ENCODE results near the gene TNIP1.
A peak's percentile ranks its signal among the peaks of the same experiment; 100 is the strongest.

The TNIP1 gene

DNA sequence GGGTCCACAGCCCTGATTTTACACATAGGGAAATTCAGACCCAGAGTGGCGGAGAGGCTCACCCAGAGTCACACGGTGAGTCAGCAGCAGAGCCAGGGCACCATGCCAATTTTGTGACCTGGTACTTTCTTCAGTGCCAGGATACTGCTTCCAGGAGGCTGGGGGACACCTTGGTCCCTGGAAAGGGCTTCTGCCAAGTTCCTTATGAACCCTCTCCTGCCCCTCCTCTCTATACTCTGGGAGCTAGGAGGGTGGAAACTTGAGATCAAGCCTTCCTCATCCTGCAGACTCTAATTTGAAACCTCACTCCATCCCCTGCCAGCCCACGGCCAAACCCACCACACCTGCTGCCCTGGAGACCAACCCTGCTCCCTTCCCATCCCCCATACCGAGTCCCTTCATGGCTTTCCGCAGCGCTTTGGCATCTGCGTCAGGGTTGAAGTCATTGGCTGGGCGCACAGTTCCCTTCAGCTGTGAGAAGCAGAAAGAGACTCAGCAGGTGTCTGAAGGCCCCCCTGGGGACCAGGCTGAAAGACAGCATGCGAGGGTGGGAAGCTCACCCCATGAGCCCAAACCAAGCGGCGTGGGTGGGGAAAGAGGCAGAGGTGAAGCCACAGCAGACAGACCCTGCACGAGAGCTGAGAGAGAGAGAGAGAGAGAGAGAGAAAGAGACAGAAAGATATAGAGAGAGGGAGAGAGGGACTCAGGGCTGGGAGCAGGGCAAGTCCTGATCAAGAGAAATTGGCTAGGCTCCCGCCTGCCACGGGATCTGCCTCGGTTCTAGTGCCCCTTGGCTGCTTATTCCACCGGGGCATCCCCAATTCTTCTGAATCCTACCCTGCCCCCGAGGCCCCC lies 43.3 kb upstream of the TNIP1 start:
- no peak overlapping the region for H3K4me3 ChIP-seq (ENCODE audit: low read depth, low read length)
- DNase-seq (ENCODE audit: low read depth): peak; percentile 13
- TF ChIP-seq, protein P1, sequence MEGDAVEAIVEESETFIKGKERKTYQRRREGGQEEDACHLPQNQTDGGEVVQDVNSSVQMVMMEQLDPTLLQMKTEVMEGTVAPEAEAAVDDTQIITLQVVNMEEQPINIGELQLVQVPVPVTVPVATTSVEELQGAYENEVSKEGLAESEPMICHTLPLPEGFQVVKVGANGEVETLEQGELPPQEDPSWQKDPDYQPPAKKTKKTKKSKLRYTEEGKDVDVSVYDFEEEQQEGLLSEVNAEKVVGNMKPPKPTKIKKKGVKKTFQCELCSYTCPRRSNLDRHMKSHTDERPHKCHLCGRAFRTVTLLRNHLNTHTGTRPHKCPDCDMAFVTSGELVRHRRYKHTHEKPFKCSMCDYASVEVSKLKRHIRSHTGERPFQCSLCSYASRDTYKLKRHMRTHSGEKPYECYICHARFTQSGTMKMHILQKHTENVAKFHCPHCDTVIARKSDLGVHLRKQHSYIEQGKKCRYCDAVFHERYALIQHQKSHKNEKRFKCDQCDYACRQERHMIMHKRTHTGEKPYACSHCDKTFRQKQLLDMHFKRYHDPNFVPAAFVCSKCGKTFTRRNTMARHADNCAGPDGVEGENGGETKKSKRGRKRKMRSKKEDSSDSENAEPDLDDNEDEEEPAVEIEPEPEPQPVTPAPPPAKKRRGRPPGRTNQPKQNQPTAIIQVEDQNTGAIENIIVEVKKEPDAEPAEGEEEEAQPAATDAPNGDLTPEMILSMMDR (IDR thresholded peaks at IDR 0.05; ENCODE audit: control insufficient read depth, extremely low read depth, insufficient read depth): no peak

DNA sequence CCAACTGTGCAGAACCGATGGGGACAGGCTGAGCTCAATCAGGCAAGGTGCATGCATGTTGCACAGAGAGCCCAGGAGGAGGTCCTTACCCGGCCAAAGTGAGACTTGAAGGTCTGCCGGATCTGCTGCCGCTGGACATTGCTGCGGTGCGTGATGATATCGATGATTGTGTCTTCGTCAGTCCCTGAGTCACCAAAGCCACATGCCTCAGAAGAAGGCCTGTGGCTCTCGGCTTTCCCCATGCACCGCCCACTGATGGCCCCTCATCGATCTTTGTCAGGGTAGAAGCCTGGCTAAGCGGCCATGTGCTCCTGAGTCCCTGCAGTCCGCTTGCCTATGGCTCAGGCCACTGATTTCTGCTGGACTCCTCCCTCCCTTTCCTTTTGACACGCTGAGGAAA lies 42.0 kb upstream of the TNIP1 start:
- TF ChIP-seq, protein P1 (IDR thresholded peaks at IDR 0.05; ENCODE audit: control insufficient read depth, extremely low read depth, insufficient read depth): no peak
- H3K4me3 ChIP-seq (ENCODE audit: low read depth, low read length): no peak overlapping the region
- DNase-seq (ENCODE audit: low read depth): no peak

DNA sequence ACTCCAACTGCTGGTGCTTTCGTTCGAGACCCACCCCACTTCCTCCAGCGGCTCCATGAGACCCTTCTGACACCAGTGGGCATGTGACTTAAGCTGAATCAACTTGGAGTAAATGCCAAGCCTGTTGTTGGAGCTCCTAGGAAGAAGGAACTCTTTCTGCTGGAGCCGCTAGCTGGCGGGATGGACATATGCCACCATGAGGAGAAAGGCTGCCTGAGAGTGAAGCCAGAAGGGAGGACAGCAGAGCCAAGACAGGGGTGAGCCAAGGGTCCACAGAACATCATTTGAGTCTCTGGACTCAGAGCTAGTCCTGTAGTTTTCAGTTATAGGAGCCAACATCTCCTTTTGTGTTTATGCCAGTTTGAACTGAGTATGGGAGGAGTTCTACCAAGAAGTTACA lies 40.8 kb upstream of the TNIP1 start:
- TF ChIP-seq, protein P1 (IDR thresholded peaks at IDR 0.05; ENCODE audit: control insufficient read depth, extremely low read depth, insufficient read depth): no peak
- no peak overlapping the region for H3K4me3 ChIP-seq (ENCODE audit: low read depth, low read length)
- DNase-seq (ENCODE audit: low read depth): no peak

DNA sequence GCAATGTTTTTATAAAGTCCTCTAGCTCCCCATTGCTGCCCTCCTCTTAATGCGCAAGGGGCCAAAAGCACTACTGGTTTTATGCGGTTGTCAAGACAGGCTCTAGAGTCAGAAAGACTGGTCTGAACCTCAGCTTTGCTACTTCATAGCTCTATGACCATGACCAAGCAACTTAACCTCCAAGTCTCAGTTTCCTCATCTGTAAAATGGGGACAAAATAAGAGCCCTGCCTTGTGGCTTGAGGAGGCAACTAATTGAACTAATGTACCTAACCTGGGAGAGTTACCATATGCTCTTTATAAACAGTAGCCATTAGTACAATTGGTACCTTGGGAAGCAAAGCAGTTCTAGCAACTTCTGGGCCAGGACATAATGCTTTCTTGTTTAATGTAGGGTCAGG lies 40.3 kb upstream of the TNIP1 start:
- TF ChIP-seq, protein P1 (IDR thresholded peaks at IDR 0.05; ENCODE audit: control insufficient read depth, extremely low read depth, insufficient read depth): no peak
- no peak overlapping the region for H3K4me3 ChIP-seq (ENCODE audit: low read depth, low read length)
- no peak for DNase-seq (ENCODE audit: low read depth)

DNA sequence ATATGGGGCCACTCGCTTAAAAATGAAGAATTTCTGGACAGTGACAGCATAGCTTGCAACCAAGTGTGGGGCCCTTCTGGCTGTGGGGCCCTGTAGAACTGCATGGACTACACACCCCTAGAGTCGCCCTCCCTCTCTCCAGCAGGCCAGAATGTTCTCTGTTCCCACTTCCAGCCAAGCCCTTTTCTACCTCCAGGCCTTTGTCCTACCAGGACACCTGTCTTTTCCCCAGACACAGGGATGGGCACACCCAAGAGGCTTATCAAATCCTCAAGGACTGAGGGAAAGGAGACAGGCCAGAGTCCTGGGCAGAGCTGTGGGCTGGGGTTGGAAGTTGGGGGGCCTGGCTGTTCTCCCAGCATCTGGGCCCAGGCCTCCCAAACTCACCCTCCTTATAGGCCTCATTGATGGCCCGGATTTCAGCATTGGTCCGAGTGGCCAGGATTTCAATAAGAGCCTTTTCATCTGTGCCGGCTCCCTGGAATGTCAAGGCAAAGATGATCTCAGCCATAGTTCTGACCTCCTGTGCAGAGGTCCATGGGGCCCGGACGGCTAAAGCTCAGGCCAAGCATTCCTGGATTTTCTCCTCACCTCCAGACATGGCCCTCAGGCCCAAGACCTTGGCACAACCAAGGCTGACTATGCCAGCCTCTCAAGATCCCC lies 38.2 kb upstream of the TNIP1 start:
- no peak for DNase-seq (ENCODE audit: low read depth)
- TF ChIP-seq, protein P1 (IDR thresholded peaks at IDR 0.05; ENCODE audit: control insufficient read depth, extremely low read depth, insufficient read depth): no peak
- no peak overlapping the region for H3K4me3 ChIP-seq (ENCODE audit: low read depth, low read length)

GRCh38 chr5:151115272-151115905 lies 34.6 kb upstream of the TNIP1 start:
- TF ChIP-seq, protein P1 (IDR thresholded peaks at IDR 0.05; ENCODE audit: control insufficient read depth, extremely low read depth, insufficient read depth): peak; percentile 96
- DNase-seq (ENCODE audit: low read depth): no peak

More at GRCh38 chr5:151115272-151115905, 34.6 kb upstream of the TNIP1 start:
- H3K4me3 ChIP-seq (ENCODE audit: low read depth, low read length): no peak overlapping the region

Measured in LNCaP clone FGC (cell line).